RWPE2 (cell line): ENCODE measurements around the gene HSPA9.

Experiments used
- ATAC-seq: fragments of 200-7000 bp; cut with Tn5 transposase; 3 replicates; pipeline ENCODE4 v1.9.1; 2021; ENCODE audit warnings: low read depth
- DNase-seq: peaks from one replicate; pipeline ENCODE4 v3.0.0-alpha.2; 2020; ENCODE audit warnings: low spot score
- H3K27ac ChIP-seq: fragments of 450-650 bp; 2 replicates; pipeline ENCODE4 v1.5.1; 2017; ENCODE audit warnings: mild to moderate bottlenecking; ENCODE audit not compliant: poor library complexity, severe bottlenecking
- H3K27me3 ChIP-seq: fragments of 250-450 bp; sonication (Bioruptor Pico); 2 replicates; pipeline ENCODE4 v1.5.1; 2021; ENCODE audit warnings: mild to moderate bottlenecking, moderate library complexity; ENCODE audit not compliant: insufficient read depth, poor library complexity, severe bottlenecking
- H3K36me3 ChIP-seq: fragments of 250-450 bp; sonication (Bioruptor Pico); 2 replicates; pipeline ENCODE4 v1.5.1; 2020; ENCODE audit warnings: low read depth, mild to moderate bottlenecking, moderate library complexity
- H3K4me1 ChIP-seq: fragments of 250-450 bp; sonication (Bioruptor Pico); 2 replicates; pipeline ENCODE4 v1.5.1; 2021; ENCODE audit warnings: mild to moderate bottlenecking, moderate library complexity; ENCODE audit not compliant: insufficient read depth, poor library complexity, severe bottlenecking
- H3K4me3 ChIP-seq: fragments of 250-450 bp; sonication (Bioruptor Pico); 2 replicates; pipeline ENCODE4 v1.5.1; 2021; ENCODE audit warnings: mild to moderate bottlenecking, moderate library complexity; ENCODE audit not compliant: severe bottlenecking
- H3K9me3 ChIP-seq: fragments of 250-450 bp; sonication (Bioruptor Pico); 2 replicates; pipeline ENCODE4 v1.5.1; 2021; ENCODE audit warnings: mild to moderate bottlenecking, moderate library complexity; ENCODE audit not compliant: severe bottlenecking
- TF ChIP-seq, protein P1 (sequence below): fragments of 450-650 bp; IDR thresholded peaks from one replicate; pipeline ENCODE4 v1.5.1; 2017; ENCODE audit warnings: mild to moderate bottlenecking, moderate library complexity; ENCODE audit not compliant: poor library complexity, severe bottlenecking

Gene HSPA9

DNA sequence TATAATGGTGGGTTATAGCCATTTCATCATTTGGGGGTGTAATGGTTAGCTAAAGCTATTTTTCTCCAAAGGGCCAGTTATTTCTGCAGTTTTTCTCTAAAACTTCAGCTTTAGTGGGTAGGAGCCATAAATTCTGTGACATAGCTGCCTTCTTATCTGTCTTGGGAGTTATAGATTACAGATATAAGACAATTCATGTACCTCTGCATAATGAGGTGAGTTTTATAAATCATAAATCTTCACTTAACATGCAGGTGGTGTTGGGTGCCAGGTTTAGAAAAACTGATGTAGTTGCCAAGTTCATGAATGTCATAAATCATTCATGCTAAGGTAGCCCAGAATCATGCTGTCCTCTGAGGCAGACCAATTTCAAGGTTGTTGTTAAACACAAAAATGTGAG is 10.0 kb upstream of the HSPA9 start:
- DNase-seq: no peak
- Histone ChIP-seq H3K4me3 (no peak overlapping the region), H3K36me3 (no peaks in the 10 kb centered on the region), H3K4me1 (no peaks in the 10 kb centered on the region), H3K9me3 (no peaks in the 10 kb centered on the region), H3K27me3 (no peaks in the 10 kb centered on the region), H3K27ac (no peak overlapping the region)
- ATAC-seq: no peak
- TF ChIP-seq, protein P1, sequence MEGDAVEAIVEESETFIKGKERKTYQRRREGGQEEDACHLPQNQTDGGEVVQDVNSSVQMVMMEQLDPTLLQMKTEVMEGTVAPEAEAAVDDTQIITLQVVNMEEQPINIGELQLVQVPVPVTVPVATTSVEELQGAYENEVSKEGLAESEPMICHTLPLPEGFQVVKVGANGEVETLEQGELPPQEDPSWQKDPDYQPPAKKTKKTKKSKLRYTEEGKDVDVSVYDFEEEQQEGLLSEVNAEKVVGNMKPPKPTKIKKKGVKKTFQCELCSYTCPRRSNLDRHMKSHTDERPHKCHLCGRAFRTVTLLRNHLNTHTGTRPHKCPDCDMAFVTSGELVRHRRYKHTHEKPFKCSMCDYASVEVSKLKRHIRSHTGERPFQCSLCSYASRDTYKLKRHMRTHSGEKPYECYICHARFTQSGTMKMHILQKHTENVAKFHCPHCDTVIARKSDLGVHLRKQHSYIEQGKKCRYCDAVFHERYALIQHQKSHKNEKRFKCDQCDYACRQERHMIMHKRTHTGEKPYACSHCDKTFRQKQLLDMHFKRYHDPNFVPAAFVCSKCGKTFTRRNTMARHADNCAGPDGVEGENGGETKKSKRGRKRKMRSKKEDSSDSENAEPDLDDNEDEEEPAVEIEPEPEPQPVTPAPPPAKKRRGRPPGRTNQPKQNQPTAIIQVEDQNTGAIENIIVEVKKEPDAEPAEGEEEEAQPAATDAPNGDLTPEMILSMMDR: no peak

DNA sequence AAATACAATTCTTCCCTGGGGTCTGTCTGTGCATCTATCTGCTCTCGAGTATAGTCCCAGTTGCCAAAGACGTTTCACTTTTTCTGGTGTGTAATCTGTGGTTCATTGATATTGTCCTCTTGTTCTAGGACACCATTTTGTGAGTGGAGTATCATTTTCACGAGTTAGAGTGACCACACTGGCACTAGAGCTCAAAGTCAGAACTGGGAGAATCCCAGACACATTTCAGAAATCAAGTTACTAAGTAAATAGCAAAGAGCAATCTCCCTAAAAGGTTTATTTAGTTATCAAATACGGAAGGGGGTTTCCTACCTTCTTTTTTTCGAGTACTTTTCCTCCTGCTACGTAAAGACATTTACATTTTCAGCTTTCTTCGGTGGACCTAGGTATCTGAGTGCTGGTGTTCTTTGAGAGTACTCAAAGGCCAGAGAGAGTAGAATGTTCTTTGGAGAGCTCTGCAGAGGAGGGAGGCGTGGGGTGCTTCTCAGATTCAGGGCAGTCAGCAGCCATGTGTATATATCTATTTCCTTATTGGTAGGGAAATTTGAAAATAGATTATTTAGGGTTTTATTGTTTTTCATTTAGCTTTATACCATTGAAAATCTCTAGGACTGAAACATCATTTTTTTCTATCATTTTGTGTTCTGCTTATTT is 8.9 kb upstream of the HSPA9 start:
- DNase-seq (no peak), ATAC-seq (no peak)
- TF ChIP-seq, protein P1: no peak
- H3K27ac ChIP-seq: no peak overlapping the region
- no peaks in the 10 kb centered on the region for H3K9me3 ChIP-seq
- no peaks in the 10 kb centered on the region for H3K36me3 ChIP-seq
- no peak overlapping the region for H3K4me3 ChIP-seq
- H3K4me1 ChIP-seq: no peaks in the 10 kb centered on the region
- no peaks in the 10 kb centered on the region for H3K27me3 ChIP-seq

DNA sequence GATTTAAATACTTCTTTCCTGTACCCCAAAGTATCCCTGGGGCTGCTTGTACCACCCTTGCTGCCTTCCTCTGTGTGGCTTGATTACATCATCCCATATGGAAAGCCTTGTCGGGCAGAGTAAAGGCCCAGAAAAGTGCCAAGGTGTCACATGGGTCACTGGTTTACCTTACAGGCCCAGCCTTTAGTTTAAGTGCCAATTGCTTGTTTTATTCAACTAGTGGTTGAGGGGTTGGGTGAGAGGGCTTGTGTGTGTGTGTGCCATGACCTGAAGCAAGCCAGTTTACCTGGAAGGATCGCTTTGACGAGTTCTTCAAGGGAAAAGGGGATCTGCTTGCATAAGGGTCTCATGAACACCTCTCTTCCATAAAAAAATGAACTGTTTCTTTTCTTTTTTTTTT is 7.8 kb upstream of the HSPA9 start:
- TF ChIP-seq, protein P1: no peak
- DNase-seq: no peak
- H3K27ac ChIP-seq: no peak overlapping the region
- H3K27me3 ChIP-seq: no peaks in the 10 kb centered on the region
- no peaks in the 10 kb centered on the region for H3K36me3 ChIP-seq
- no peaks in the 10 kb centered on the region for H3K4me1 ChIP-seq
- H3K9me3 ChIP-seq: no peaks in the 10 kb centered on the region
- H3K4me3 ChIP-seq: no peak overlapping the region
- ATAC-seq: no peak

DNA sequence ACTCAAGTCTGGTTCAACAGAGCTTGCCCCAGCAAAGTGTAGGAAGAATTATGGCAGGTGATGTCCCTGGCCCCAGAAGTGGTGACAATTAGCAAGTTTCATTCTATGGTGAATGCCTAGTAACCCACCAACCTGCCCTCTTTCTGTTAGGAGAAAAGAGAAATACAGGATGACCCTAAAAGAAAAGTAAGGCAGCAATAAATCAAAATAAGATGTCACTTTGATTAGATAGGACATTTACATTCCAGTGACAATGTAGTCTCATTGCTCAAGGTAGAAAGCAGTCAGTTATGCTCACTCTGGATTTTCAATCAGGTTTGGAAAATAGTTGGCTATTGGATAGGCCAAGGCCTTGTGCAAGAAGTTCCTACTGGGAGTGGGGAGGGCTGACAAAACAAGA is 5.6 kb upstream of the HSPA9 start:
- no peak overlapping the region for H3K27ac ChIP-seq
- no peak overlapping the region for H3K4me3 ChIP-seq
- TF ChIP-seq, protein P1: no peak
- ATAC-seq: no peak
- no peaks in the 10 kb centered on the region for H3K9me3 ChIP-seq
- H3K4me1 ChIP-seq: peaks cover 4% of the 10 kb centered on the region
- no peak for DNase-seq
- H3K36me3 ChIP-seq: no peaks in the 10 kb centered on the region
- no peaks in the 10 kb centered on the region for H3K27me3 ChIP-seq

DNA sequence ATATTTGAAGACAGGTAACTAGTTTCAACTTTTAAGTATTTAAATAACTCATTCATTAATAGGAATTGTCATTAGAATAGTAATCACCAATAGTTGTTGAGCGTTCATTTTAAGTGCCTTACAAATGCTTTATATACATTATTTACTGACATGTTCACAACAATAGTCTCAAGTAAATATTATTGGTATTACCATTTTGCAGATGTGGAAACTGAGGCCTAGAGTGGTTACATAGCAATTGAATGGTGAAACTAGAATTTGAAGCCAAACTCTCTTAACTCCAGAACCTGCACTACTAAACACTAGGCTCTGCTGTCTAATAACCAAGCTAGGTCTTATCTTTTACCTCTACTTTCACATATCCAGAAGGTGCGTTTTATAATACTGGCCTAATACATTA is 4.8 kb upstream of the HSPA9 start:
- H3K4me3 ChIP-seq: no peak overlapping the region
- TF ChIP-seq, protein P1: no peak
- H3K27ac ChIP-seq: no peak overlapping the region
- peaks cover 4% of the 10 kb centered on the region for H3K4me1 ChIP-seq
- H3K9me3 ChIP-seq: no peaks in the 10 kb centered on the region
- ATAC-seq (no peak), DNase-seq (no peak)
- H3K36me3 ChIP-seq: peaks cover 2% of the 10 kb centered on the region
- H3K27me3 ChIP-seq: no peaks in the 10 kb centered on the region
